Measurements from ENCODE around the gene XPNPEP2. TPM values are rescaled to one million over a fixed set of nuclear protein-coding genes. Genes with fewer than 3 reads are reported as not detected.

The XPNPEP2 gene
- total RNA-seq, 1 donor = 0.27 TPM

DNA sequence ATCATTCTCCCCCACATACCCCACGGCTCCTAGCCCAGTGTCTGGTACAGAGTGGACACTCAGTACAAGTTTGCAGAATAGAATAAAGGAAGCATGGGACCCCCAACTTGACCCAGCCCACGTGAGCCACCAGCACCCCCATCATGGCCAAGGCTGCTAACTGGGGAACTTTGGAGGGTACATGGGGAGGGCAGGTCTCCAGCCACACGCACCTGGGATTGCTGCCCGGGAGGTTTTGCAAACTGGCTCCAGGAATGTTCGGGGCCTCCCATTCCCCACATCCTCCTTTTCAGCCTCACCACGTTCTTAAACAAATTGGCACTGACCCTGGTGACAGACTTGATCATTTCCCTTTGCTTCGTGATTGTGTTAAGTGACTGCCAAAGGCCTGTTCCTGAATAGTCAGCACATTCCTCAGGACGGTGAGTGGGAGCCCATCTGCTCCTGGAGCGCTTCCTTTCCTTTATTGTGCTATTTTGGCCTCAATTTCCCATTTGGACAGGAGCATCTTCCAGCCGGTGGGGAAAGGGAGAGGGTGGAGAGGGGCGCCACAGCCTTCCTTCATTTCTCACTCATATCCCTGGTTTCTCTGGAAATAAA lies 18.7 kb upstream of the XPNPEP2 start:
- DNase-seq (ENCODE audit: low read depth in 2 of 3, low spot score in 2 of 3) = no peak

DNA sequence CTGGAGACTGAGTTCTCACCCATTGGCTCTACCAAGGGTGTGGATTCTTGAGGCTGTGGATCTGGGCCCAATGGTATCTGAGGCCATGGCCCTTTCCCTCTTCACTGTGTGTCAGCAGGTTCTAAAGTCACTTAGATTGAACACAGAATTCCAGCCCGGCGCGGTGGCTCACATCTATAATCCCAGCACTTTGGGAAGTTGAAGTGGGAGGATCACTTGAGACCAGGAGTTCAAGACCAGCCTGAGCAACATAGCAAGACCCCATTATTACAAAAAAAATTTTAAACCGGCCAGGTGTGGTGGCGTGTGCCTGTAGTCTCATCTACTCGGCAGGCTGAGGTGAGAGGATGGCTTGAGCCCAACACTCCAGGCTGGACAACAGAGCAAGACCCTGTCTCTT lies 18.0 kb upstream of the XPNPEP2 start:
- DNase-seq (ENCODE audit: low read depth in 2 of 3, low spot score in 2 of 3) = no peak

DNA sequence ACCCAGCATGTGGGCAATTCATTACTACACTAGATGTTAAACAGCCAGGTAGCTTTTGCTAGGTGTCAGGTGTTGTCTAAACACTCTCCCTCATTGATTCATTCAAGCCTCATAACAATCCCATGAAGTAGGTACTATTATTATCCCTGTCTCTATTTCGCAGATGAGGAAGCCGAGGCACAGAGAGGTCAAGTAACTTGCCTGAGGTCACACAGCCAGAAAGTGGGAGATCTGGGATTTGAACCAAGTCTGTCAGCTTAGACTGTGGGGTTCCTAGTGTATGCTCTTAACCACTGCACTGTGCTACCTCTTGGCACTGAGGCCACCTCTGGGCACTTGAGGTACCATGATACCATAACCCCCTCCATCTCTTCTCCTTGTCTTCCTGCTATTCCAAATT lies 17.4 kb upstream of the XPNPEP2 start:
- DNase-seq (ENCODE audit: low read depth in 2 of 3, low spot score in 2 of 3) = no peak

DNA sequence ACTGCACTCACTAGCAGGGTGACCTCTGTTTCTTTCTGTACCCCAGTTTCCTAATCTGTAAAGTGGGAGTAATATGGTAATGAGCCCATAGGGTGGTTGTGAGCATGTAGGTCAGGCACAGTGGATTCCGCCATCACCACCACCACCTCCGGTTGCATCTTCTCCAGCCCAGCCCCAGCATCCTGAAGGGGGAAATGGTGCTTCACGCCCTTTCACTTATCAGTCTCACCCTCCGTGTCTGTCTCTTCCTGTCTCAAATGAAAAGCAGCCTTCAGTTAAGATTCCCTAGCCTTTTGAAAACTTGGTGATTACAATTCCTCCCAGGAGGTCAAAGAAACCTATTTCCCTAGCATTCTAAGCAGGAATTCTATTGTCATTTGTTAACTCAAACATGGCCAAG lies 16.9 kb upstream of the XPNPEP2 start:
- peak in 1 of 3 donors; percentile 21 for DNase-seq (ENCODE audit: low read depth in 2 of 3, low spot score in 2 of 3)

DNA sequence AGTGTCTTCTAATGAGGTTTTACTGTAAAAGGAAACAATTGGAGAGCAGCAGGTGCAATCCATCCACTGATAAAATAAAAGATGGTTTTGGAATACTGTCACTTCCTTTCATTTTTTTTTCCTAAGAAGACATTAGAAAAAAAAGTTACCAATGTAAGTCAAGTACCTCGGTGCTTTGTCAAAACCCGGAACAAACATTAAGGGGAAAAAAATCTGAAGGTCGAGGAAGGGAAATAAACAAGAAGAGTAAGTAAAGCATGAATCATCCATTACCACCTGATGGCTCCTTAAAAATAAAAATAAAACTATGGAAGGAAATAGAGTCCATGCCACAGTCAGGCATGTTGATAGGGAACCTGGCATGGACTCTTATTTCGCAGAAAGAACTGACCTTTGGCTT lies 15.3 kb upstream of the XPNPEP2 start:
- DNase-seq (ENCODE audit: low read depth in 2 of 3, low spot score in 2 of 3) = no peak

DNA sequence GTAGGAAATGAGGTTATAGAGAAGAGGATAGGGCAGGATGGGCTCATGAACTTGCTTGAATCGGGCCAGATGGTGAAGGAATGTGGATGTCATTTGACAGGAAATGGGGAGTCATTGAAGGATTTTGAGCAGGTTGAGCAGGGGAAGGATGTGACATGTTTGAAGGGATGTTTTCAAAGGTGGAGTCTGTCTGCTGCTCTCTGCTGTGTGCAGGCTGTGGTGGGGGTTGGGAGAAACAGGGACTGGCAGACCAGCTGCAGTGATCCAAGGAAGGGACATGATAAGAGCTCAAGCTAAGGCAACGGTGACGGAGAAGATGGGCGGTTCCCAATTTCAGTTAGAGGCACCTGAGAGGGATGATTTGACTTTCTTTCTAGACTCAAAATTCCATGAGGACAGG lies 14.0 kb upstream of the XPNPEP2 start:
- no peak for DNase-seq (ENCODE audit: low read depth in 2 of 3, low spot score in 2 of 3)

DNA sequence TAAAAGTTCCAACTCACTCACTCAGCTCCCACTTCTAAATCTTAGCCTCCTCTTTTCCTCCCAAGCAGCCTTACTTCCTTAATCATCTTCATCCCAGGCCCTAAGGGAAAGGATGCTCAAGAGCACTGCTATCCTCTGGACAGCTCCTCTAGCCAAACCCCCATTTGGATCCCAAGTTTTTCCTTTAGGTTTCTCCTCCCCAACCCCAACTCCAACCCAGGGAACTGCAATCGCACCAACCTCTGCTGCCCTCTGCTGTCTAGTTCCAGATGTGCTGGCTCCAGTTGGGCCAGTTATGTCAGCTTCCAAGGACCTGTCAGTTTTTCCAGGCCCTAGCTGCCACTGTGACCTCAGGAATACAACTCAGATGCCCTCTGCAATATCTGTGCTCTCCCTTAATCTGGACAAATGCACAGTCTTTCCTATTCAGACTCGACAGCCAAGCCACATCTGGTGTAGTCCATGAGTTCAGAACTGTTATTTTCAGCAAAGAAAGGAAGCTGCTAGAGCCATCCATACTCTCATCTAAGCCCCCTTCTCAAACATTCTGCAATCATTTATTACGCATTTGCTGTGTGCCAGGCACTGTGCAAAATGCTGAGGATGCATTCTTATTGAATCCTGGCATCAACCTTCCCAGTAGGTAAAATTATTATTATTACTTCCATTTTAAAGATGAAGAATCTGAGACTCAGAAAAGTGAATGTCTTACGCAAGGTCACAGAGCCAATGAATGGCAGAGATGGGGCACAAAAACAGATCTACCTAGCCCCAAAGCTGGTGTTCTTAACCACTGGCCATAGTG lies 12.3 kb upstream of the XPNPEP2 start:
- DNase-seq (ENCODE audit: low read depth in 2 of 3, low spot score in 2 of 3) = peak in 1 of 3 donors; percentile 26

DNA sequence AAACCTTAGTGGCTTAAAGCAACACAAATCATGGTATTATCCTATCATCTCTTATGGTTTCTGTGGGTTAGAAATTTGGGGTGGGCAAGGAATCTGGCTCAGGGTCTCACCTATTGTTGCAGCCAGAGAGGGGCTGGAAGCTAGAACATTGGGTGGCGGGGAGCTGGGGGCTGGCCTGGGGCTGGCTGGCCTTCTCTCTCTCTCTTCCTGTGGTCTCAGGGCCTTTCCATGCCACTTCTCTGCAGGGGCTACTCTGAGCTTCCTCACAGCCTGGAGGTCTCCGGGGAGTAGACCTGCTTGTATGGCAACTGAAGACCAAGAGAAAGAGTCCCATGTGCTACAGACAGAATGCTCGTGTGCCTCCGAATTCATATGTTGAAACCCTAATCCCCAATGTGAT lies 10.7 kb upstream of the XPNPEP2 start:
- DNase-seq (ENCODE audit: low read depth in 2 of 3, low spot score in 2 of 3) = no peak

DNA sequence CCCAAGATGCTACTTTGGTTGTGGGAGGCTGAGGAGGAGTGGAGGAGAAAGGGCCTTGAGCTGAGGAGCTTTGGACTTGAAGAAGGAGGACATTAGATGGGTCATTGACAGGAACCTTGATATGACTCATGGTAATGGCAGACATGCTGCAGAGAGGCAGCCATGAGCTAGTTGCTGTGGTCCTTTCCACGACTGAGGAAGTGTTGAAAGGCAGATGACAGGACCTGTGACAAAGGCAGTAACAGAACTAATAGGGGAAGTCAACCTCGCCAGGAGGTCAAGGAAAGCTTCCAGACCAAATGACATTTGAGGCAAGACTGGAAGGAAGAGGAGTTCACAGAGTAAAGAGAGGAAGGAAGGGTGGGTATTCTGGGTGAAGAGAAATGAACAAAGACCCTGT lies 7.6 kb upstream of the XPNPEP2 start:
- no peak for DNase-seq (ENCODE audit: low read depth in 2 of 3, low spot score in 2 of 3)

DNA sequence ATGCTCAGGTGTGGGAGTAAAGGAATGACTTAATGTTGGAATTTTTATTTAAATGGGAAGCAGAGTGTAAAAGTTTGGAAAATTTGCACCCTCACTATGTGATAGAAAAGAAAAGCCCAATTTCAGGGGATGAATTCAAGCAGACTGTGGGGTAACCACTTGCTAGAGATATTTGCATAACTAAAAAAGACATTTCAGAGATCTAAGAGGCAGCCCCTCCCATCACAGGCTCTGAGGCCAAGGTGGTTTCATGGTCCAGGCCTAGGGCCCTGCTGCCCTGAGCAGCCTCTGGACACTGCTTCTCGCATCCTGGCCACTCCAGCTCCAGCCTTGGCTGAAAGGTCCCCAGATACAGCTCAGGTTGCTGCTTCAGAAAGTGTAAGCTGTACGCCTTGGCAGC lies 5.9 kb upstream of the XPNPEP2 start:
- DNase-seq (ENCODE audit: low read depth in 2 of 3, low spot score in 2 of 3) = no peak

DNA sequence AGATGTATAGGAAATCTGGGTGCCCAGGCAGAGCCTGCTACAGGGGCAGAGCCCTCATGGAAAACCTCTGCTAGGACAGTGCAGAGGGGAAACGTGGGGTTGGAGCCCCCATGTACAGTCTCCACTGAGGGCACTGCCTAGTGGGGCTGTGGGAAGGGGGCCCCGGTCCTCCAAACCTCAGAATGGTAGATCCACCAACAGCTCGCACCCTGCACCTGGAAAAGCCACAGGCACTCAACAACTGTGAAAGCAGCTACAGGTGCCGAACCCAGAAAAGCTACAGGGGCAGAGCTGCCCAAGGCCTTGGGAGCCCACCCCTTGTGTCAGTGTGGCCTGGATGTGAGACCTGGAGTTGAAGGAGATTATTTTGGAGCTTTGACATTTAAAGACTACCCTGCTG lies 5.4 kb upstream of the XPNPEP2 start:
- DNase-seq (ENCODE audit: low read depth in 2 of 3, low spot score in 2 of 3) = no peak

DNA sequence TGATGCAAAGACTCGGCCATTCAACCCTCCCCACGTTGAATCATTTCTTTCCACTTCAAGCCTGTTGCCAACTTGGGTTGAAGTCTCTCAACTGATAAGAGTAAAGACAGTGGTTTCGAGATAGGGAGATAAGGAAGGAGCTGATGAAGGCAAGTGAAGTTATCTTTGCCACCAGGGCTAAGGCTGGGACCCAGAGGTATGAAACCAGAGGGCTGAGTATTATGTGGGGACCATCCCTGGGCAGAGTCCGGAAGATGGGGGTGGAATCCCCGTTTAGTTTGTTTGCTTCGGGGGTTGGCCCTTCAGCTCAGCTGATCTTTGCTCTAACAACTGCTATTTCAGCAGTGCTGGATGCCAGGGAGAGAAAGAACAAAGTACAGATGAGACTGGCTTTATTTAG lies 2.3 kb upstream of the XPNPEP2 start:
- peak in 1 of 3 donors; percentile 22 for DNase-seq (ENCODE audit: low read depth in 2 of 3, low spot score in 2 of 3)

DNA sequence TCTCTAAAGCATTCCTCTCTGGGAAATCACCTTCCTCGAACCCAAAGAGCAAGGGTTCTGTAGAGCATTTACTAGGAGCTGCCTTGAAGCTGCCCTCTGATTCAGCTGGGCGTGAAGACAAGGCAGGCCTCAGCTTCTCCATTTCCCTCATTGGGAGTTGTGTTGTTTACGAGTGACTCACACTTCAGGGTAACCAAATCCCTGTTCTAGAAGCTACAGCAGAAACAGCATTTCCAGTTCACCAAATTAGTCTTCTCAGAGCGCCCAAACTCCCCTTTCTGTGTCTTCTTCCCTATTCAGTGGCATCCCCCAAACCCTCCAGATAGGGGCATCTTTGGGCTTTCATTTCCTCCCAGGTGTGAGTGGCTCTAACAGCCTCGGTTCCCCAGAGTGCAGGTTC lies 863 bp upstream of the XPNPEP2 start:
- DNase-seq (ENCODE audit: low read depth in 2 of 3, low spot score in 2 of 3) = peak in 1 of 3 donors; percentile 22

DNA sequence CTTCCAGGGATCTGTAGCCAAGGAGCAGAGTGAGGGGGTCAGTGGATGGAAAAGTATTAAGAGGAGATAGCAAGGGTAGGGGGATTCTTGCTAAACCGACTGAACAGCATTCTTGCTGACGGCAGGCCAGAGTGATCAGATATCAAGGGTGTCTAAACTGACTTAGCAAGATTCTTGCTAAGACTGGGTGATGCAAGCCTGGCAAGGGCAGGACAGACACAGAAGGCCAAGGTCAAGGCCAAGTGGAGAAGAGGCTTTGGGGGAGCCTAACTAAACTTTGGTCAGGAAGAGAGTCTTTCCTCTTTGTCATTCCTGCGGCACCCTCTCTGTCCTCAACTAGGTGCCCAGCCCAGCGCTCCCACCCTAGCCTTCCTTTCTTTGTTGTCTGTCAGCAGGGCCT lies 799 bp downstream of the XPNPEP2 start:
- no peak for DNase-seq (ENCODE audit: low read depth in 2 of 3, low spot score in 2 of 3)

DNA sequence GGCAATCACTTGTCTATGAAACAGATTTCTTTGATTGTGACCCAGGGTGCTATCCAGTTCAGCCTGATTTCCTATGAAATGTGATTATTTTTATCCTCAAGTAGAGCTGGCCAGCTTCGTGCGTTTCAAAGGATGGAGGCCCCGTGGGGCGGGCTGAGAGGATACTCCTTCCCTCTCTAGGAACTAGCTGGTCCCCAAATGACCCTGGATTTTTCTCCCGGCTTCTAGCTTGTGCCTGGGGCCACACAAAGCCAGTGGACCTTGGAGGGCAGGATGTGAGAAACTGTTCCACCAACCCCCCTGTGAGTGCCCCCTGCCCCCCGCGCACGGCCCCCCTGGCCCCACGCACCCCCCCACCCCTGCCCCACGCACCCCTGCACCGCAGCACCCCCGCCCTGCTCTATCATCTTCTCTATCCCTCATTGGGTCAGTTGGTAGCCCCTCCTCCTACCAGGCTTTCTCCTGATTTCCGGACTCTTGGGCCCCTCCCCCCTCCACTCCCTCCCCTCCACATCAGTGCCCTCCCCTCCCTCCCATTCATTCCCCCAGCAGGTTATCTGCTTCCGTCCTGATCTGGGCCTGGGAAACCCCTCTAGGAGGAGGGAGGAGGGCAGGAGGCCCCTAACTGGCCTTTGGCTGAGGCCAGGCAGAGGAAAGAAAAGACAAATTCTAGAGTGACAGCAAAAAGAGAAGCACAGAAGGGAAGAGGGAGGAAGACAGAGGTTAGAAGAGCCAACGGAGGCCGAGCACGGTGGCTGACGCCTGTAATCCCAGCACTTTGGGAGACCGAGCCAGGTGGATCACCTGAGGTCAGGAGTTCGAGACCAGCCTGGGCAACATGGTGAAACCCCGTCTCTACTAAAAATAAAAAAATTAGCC lies 3.3 kb downstream of the XPNPEP2 start:
- DNase-seq (ENCODE audit: low read depth in 2 of 3, low spot score in 2 of 3) = peak in 2 of 3 donors; percentile 72 to 79

DNA sequence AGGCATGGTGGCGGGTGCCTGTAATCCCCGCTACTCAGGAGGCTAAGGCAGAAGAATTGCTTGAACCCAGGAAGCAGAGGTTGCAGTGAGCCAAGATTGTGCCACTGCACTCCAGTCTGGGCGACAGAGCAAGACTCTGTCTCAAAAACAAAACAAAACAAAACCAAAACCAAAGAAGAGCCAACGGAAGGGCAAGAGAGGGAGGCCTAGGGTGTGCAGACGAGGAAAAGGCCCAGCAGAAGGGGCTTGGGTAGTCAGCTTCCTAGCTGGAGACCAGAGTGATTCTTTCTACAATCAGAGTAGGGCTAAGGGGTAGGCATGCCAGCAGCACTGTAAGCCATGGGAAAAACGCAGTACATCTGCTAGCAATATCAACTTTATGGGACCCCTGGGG lies 4.0 kb downstream of the XPNPEP2 start:
- DNase-seq (ENCODE audit: low read depth in 2 of 3, low spot score in 2 of 3) = peak in 1 of 3 donors; percentile 16

DNA sequence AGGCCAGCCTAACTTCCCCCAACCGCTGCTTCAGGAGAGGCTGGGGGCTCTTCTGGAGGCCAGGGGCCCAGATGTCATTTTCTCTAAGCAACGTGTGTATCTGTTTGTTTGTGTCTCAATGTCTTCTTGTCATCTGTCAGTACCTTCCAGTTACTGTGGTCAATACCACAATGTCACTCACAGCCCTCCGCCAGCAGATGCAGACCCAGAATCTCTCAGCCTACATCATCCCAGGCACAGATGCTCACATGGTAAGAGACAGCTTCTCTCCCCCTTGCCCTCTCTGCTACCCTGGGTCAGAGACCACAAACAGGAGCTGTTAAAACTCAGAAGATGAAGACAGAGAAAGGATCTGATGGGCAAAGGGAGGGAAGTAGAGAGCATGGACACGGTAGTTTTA lies 5.0 kb downstream of the XPNPEP2 start:
- peak in 1 of 3 donors; percentile 71 for DNase-seq (ENCODE audit: low read depth in 2 of 3, low spot score in 2 of 3)

DNA sequence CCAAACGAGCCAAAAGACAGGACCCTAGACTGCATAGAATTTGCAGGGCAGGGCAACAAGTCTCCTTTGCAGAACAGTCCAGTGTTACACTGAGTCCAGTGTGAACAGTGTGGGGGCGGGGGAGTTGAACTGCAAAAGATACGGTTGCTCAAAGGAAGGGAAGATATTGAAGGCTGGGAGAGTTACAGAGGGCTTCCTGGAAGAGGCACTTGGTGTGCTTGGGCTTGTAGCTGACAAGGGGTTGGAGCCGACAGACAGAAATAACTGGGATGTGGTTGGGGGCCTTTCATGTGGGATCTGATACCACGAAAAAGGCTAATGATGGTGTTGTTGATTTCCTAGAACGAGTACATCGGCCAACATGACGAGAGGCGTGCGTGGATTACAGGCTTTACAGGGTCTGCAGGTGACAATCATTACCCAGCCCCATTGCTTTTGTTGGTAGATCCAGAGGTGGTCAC lies 6.1 kb downstream of the XPNPEP2 start:
- no peak for DNase-seq (ENCODE audit: low read depth in 2 of 3, low spot score in 2 of 3)

DNA sequence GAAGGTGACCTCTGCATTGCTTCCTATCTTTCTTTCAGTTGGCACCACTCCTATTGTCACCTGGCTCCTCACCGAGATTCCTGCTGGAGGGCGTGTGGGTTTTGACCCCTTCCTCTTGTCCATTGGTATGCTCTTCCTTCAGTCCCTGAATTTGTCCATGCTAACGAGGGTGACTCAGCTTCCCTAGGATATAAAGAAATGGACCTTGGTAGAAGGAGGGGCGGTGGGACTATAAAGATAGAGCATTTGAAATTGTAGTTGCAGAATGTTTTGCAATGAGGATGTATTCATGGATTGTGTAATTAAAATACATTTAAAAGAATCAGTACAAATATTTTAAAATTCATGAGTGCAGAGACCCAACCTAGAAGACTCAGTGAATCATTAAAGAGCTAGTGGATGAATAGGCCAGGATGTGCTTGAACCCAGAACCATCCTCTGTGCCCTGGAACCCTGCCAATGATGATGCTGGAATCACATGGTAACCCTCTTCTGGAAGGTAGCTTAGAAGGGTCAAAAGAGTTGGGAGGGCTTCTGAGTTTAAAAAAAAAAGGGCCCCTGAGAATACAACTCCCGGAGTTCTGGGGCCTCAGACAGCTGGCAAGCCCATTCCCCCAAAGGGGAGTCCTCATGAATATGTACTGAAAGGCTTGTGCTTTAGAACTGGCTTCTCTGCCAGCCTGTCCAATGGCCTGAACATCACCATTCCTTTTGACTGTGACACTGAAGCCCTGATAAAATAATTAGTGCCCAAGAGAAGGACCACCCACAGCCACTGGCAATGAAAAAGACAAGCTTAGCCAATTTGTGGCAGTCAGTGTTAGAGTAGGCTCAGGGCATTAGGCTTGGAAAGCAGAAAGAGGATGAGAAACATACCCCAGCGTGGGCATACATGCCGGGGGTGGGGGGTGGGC lies 8.0 kb downstream of the XPNPEP2 start:
- DNase-seq (ENCODE audit: low read depth in 2 of 3, low spot score in 2 of 3) = no peak

DNA sequence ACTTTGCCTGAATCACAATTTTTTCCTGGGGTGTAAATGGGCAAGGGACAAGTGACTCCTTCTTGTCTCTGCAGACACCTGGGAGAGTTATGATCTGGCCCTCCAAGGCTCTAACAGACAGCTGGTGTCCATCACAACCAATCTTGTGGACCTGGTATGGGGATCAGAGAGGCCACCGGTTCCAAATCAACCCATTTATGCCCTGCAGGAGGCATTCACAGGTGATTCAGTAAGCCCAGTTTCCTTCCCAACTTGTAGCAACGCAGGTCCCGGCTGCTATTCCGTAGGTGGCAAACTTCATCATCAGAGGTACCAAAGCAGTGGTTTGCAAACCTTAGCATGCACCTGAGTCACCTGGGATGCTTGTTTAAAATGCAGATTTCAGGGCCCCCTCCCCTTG lies 8.8 kb downstream of the XPNPEP2 start:
- DNase-seq (ENCODE audit: low read depth in 2 of 3, low spot score in 2 of 3) = no peak
